Measurements from ENCODE around the gene COL24A1. TPM values are rescaled to one million over a fixed set of nuclear protein-coding genes. Genes with fewer than 3 reads are reported as not detected.
"Not testable (repeated sequence)": the region's sequence is repeated elsewhere in the genome, so short reads cannot be mapped to it uniquely, and the experiment has no call there.

Gene COL24A1
- polyA plus RNA-seq, 3 donors, result 1.8 to 2.3 (median 1.8) TPM

DNA sequence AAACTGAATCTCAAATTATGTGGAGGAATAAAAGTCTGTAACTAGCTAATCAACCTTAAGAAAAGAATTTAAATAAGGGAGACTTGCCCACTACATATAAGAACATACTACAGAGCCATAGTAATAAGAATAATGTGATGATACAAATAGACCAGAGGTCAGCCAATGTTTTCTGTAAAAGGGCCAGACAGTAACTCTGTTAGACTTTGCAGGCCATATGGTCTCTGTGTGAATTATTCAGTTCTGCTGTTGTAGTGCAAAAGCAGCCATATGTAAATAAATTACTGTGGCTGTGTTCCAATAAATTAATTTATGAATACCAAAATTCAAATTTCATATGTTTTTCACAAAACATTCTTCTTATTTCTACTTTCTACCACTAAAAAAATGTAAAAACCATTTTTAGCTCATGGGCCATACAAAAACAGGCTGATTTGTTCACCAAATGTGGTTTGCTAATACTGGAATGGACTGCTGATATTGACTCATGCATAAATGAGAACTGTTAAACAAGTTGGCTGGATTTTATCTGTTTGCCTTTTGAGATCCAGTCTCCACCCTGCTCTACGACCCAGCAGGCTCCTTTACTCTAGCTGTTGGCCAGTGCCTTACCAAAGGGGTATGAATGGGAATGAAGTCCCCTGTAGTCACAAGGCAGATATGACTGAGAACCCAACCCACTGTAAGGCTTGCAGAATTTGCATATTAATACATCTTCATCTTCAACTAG, 350.2 kb downstream of the COL24A1 start:
- DNase-seq, result no peak

DNA sequence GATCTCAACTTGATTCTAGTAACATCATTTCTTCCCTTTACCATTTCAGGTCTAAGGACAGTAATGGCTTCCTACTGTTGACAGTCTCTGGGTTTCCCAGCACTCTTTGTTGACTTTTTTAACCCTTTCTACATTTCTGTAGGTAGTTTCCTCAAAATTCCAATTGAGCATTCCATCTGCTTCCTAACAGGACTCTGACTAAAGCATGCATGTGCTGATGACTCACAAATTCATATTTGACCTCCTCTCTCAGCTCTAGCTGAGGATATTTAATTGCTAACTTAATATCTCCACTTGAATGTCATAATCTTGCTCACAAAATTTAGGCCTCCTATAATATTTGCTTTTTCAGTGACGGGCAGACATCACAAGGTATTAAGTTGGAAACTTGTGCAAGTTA, 355.1 kb downstream of the COL24A1 start:
- no peak for DNase-seq

DNA sequence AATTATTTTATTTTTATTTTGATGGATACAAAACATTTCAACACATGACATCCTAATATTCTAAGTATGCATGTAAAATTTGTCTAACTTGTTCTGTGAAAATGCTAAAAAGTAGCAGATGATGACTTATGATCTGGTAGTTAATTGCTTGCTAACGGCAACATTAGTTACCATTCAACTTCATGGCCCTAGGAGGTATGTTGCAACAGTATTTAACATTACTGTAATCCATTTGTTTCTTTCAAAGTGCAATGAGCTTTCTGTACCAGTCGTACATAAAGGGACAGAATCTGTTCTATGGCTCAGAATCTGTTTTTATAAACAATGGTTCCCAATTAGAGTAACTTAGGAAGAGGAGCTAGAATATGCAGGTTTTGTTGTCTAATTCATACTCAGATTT, 356.8 kb downstream of the COL24A1 start:
- DNase-seq, result no peak

DNA sequence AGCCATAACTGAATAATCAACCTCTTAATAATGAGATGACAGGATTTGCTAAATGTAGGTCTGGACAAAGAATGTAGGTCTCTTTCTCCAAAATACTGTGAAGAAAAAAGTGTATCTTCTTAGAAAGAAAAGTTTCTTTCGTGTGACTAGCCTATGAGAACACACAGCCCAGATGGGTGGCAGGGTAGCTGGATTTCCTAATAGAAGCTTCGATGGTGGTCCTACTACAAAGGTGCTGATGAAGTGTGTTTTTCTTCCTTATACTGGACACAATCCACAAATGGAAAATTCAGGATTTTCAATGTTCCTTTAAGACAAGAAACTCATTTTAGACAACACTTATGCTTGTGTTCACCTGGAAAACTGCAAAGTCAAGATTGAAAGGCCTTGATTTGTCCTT, 358.2 kb downstream of the COL24A1 start:
- no peak for DNase-seq

DNA sequence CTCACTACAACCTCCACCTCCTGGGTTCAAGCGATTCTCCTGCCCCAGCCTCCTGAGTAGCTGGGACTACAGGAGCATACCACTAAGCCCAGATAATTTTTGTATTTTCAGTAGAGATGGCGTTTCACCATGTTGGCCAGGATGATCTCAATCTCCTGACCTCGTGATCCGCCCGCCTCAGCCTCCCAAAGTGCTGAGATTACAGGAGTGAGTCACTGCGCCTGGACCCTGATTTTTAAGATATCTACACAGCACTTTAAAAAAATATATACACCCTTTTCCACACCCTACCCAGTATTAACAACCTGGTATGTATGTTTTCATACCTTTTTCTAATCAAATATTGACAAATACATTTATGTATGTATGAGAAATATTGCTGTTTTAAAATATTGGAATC, 379.6 kb downstream of the COL24A1 start:
- not testable (repeated sequence) for DNase-seq

DNA sequence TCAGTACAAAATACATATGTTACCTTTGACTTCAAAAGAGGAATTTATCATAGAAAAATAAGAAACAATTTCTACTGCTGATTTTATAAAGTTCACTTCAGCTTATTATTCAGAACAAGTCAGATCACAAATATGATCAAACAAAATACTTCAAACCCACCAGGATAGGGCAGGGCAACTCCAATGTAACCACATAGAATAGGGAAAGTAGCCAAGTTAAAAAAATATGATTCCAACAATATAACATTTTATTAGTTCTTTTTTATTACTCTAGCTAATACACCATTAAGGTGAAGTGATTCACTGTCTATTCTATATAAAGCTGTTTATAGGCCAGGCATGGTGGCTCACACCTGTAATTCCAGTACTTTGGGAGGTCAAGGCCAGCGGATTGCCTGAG, 393.8 kb downstream of the COL24A1 start:
- no peak for DNase-seq

DNA sequence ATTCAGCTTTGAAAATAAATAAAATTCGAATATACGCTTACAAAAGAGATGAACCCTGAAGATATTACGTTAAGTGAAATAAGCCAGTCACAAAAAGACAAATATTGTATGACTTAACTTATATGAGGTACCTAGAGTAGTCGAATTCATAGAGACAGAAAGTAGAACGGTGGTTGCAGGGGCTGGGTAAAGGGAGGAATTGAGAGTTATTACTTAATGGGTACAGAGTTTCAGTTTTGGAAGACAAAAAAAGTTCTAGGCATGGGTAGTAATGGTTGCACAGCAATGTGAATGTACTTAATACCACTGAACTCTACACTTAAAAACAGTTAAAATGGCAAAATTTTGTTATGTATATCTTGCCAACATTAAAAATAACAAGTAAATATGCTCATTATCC, 399.7 kb downstream of the COL24A1 start:
- DNase-seq, result no peak

DNA sequence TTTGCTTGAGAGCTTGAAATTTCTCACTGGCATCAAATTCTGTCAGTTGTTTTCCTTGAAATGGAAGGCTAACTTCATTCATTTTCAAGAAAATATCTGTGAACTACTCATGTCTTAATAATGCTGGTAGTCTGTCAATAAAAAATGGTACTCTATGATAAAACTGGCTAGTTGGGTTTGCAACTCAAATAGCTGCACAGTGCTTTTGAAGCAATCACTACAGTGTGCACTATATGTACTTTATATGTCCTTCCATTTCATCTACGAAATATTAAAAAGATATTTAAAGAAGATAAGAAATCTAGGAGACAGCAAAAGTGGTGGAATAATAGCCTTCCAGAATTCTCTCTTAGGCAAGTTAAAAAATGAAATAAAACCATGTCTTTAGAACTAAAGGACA, 408.5 kb downstream of the COL24A1 start:
- no peak for DNase-seq

DNA sequence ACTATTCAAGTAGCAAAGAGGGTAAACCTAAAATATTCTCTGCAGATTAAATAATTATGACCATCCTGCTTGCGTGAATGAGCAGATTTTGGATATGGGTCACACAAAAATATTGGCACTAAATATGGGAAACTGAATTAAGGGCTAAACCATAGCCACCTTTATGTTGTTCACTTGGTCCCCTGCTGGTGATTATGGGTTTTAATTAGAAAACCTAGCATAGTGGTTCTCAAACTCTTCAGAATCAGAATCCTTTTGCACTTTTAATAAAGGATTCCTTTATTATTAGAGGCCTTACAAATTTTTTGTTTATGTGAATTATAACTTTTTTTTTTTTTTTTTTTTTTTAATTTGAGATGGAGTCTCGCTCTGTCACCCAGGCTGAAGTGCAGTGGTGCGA, 409.8 kb downstream of the COL24A1 start:
- DNase-seq, result no peak

DNA sequence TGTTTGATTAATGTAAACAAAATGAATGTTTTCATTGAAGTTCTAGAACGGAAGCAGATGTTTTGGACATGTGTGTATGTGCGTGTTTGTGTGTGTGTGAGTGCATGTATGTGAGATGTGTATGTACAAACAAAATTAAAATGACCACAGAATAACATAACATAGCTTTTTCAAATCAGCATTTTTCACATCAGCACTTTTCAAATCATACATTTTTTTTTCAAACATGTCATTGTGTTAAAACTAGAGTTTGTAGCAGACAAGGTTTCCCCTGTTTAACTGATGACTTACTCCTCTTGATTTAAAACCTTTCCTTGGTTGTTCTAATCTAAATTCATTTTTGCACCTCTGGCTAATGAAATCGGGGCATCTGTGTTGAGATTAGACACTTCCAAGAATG, 412.8 kb downstream of the COL24A1 start:
- no peak for DNase-seq

DNA sequence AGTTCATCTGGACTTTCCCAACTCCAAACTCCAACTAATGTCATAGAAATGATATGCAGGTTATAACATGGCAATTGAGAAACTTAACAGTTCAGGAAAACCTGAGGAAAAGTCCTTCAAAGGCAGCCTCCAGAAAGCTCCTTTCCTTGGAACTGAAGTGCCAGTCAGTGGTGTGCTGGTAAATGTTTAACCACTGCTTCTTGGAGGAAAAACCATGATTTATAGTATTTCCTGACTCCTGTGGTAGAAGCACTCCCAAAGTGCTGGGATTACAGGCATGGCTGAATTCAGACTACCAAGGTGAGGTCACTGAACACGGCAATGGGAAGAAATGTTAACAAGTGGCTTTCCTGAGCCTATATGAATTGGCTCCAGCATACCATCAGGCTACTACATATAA, 421.6 kb downstream of the COL24A1 start:
- DNase-seq, result peak; percentile 69

DNA sequence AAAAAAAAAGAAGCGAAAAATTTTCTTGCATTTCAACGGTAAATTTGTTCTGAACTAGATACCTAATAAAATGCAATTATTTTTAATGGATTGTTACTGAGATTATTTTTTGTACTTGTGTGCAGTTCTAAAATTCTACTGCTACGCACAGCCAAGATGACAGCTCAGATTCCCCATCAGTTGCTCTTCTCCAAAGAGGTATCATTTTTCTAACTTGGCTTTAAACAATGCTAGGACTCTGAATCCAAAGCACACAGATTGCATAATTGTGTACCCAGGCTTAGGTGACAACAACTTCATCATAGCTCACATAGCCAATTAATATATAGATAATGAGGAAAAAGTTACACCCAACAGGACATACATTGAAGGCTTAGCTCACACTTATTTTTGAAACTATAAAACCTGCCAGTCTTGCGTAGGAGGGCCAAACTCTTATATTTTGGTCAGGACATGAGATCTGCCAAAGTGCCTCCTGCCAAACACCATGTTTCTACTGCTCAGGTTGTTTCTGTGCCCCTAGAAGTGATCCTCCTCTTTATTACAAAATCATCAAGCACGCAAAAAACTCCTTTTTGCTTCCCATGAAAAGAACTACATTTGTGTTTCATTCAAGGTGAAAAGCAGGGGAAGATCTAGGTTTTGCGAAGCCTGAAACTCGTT, 437.8 kb downstream of the COL24A1 start:
- no peak for DNase-seq

DNA sequence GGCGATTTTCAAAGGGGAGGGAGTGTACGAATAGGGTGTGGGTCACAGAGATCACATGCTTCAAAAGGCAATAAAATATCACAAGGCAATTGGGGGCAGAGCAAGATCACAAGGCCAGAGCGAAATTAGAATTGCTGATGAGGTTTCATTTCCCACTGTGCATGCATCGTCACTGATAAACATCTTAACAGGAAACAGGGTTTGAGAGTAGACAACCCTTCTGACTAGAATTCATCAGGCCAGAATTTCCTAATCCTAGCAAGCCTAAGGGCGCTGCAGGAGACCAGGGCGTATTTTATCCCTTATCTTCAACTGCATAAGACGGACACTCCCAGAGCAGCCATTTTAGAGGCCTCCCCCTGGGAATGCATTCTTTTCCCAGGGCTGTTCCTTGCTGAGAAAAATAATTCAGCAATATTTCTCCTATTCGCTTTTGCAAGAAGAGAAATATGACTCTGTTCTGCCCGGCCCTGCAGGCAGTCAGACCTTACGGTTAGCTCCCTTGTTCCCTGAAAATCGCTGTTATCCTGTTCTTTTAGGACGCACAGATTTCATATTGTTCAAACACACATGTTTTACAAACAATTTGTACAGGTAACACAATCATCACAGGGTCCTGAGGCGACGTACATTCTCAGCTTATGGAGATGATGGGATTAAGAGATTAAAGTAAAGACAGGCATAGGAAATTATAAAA, 442.0 kb downstream of the COL24A1 start:
- not testable (repeated sequence) for DNase-seq

DNA sequence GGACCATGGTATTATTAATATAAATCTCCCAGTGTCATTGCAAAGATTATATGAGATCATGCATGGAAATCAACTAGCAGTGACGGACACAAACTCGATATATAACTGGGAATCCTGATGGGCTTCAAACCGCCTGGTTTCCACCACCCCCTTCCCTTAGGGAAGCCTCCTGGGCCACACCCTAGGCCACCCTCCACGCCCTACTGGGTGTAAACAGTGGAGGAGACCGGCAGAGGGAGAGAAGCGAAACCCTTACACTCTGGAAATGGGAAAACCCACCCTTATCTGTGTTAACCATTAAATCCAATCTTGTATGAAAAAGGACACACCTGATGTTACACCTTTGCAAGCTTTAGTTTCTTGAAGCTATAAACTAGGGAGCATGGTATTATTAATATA, 447.7 kb downstream of the COL24A1 start:
- DNase-seq, result no peak

DNA sequence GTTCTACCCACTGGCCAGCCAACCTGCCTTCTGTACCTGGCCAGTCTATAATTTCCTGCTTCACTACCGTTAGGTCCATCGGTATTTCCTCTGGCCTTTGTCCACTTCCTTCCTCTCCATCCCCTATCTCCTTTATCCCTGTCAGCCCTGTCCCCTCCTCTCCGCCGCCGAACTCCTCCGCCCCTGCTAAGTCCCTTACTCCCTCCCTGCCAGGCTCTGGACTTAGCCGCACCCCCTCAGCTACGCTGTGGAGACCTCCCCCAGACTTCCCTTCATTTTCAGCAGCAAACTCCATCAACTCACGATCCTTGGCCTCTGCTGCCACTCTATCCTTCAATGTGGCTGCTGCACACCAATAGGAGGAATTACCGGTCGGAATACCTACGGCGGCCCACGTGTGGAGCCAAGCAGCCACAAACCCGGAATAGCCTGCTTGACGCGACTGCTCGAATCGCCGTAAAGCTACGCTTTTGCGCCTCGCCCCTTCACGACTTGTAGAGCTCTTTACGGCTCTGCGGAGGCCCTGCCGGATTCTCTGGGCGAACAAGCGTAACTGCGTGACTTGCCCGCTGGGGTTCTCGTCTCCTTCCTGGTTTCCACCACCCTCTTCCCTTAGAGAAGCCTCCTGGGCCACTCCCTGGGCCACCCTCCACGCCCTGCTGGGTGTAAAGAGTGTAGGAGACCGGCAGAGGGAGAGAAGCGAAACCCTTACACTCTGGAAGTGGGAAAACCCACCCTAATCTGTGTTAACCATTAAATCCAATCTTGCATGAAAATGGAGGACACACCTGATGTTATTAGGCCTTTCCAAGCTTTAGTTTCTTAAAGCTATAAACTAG, 448.4 kb downstream of the COL24A1 start, which contains the start of gene ZNHIT6:
Gene ZNHIT6 (minus strand): TSS at position 444 of the 839 bp plus-strand sequence. CDS start 149 bp downstream, at position 295.
- DNase-seq, result peak; percentile 94

DNA sequence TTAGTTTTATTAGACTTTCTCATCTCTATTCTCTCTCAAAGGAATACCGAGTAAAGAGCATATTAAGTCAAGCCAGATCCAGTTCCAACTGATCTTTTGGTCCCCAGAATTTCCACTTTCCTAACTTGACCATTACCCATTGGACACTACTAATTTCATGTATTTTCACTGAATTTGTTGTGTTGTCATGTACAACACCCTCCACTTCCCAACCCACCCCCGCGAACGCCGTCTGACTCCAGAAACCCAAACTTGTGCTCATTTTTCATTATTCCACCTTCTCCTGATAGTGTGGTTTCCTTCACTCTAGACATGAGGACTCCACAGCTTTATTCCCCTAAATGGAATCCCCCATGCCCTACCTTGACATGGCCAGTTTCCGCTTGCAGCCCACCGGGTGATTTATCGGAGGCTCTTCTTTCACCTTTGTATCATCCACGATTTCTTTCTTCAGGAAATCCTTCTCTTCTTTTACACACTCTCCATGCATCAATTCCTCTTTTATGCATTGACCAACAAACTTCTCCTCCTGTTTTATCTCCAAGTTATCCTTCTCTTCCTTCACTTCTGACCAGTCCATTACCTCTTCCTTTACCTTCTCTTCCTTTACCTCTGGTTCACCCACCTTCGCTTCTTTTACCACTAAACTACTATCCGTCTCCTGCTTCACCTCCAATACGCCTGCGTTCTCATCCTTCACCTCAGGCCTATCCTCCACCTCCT, 449.1 kb downstream of the COL24A1 start:
- DNase-seq, result no peak

DNA sequence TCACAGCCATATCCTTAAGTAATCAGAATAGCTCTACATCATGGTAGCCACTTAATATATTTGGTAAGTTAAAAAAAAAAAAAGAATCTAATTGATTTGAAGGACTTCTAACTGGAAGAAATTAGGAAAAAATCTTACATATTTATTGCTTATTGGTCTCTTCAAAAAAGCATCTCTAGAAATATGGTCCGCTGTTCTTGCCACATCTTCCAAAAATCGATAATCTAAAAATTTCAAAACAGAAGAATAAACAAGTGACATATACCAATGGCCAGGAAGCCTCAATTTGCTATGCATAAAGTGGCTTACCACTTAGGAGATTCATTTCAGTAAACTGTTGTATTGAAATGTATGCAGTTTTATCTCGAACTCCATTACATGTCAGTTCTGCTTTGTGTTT, 450.6 kb downstream of the COL24A1 start:
- DNase-seq, result no peak

DNA sequence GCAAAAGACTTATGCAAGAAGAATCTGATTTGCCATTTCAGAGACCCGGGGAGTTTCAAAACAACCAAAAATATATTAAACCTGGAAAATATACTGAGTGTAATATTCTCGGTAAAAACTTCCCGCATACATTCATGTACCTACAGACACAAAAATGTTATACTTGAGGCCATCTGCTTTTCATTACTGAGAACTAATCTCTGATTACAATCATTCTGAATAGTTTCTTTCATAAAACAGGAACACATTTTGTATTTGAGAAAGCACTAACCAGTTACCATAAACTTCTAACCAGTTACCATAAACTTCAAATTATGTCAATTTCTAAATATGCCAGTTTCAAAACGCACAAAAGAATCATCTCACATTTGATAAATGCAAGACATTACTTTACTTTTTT, 456.1 kb downstream of the COL24A1 start:
- no peak for DNase-seq

DNA sequence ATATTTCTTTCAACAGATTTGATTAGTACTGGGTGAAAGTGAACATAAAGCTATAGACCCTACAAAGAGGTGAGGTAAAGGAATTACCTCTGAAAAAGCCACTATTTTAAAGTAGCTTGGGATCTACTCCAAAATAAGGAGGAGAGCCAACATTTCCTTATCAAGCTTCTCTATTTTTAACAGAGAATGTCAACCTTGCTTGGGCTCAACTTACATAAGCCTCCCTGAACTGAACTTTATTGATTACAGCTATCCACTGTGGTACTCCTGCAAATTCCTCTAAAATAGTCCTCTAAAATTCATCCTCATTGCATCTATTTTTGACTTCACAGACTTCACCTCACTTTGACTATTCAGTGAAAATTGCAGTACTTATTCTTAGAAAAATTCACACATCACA, 458.7 kb downstream of the COL24A1 start:
- no peak for DNase-seq

DNA sequence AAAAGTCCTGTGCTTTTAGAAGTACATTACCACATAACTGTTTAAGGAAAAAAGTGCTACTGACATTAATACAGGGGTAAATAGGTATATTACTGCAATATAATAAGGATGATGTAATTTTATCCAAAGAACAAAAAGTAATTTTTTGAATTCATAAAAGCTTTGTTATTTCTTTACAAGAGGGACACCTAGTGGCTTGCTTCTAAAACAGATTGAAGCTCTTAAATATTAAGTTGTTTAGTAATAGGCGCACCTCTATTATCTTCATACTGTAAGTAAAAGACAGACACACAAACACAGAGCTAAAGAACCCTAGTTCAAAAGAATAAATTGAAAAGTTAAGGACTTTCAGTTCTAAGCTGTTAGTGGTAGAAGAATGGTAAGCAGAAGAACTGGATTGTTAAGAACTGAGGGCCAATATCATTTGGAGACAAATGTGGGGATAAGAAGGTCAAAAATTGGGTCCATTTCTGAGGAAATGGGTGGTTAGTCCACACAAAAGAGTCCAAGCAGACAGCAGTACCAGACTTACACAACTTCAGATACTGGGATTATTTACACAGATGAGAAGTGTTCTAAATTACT, 463.8 kb downstream of the COL24A1 start:
- no peak for DNase-seq
